ENCODE results near the gene BLOC1S1.
A peak's percentile ranks its signal among the peaks of the same experiment; 100 is the strongest.

Gene BLOC1S1

DNA sequence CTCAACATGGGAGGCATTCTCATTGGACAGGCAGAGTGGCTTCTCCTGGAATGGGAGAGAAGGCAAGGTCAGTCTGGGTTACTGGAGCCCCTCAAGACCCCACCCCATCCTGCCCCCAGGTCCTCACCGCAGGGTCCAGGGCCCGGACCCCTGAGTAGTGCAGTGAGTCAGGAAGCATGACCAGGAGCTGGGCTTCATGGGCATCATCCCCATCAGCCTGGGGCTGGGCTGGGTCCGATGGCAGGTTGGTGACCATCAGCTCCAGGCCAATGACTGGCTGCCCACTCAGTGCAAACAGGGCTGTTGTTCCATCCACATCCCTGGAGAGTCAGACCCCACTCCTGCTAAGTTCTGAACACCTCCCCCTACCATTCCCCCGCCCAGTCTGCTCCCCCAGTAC lies 21.2 kb upstream of the BLOC1S1 start:
- no peak for DNase-seq (ENCODE audit: low read depth)

DNA sequence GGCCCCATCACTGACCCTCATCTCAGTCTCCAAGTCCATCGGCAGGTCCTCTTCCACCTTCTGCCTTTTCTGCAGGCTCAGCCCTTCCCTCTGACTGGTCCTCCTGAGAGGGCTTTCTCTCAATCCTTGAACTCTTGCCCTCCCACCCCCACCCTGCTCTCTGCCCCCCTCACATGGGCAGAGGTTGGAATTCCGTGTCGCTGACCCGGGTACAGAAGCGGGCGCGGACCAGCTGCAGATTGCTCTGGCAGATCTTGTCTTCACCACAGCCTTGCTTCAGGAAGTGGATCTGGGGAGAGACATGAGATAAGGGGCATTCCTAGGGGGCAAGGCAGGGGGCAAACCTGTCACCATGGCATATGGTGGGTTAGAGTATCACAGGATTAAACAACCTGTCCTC lies 20.5 kb upstream of the BLOC1S1 start:
- no peak for DNase-seq (ENCODE audit: low read depth)

DNA sequence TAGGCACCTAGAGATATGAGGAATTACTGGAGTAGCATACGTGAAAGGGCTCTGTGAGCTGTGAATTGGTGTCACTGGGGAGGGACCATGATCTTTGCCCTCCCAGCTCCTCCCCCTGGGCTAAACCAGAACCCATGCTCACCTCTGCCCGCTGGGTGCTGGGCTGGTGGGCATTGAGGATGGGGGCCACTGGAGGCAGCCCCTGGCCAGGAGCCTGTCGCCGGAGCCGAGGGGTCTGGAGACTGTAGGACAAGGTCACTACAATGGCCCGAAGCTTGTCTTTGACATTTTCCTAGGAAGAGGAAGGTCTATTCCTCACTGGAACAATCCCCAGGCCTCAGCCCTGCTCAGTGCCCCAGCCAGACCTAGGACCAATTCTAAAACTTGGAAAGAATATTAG lies 19.7 kb upstream of the BLOC1S1 start:
- no peak for DNase-seq (ENCODE audit: low read depth)

DNA sequence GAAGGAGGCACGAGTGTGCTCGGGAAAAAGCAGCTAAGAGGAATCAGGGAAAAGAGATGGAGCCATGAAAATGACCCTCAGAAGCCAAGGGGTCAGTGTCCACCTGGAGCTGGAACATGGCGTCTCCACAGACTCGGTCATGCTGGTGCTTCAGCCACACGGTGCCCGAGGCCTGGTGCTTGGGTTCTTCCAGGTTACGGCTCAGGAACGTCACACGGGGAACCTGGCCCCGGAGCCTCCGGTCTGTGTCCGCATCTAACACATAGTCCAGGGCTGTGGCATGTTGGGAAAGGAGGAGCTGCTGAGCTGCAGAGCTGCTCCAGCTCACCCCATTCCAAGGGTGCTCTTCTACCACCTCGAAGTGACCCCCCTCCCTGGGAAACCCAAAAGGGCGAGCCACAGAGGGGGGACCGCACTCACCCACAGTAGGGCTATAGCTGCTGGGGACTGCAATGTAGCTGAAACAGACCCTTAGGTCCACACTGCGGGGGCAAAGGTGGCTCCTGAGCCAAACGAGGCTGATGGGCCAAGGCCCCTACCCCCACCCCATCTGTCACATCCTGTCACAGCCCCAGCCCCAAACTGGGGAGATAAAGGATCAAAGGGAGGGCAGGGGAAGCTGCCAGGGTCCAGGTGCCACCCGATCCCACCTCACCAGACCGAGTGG lies 18.9 kb upstream of the BLOC1S1 start:
- DNase-seq (ENCODE audit: low read depth): no peak

DNA sequence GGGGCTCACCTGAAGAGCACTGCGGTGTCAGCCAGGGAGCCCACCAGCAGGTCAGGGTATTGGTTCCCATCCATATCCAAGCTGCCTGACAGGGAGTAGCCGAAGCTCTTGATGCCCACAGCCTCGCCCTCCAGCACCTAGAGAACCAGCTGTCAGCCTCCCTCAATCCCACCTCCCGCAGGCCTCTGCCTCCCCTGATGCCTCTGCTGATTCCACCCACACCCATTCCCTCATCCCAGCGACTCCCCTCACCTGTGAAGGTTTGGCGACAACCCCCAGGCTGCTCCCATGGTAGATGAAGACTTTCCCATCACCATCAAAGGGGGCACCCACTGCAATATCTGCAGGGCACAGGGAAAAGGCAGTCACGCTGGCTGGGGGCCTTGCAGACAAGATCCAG lies 18.2 kb upstream of the BLOC1S1 start:
- DNase-seq (ENCODE audit: low read depth): no peak

DNA sequence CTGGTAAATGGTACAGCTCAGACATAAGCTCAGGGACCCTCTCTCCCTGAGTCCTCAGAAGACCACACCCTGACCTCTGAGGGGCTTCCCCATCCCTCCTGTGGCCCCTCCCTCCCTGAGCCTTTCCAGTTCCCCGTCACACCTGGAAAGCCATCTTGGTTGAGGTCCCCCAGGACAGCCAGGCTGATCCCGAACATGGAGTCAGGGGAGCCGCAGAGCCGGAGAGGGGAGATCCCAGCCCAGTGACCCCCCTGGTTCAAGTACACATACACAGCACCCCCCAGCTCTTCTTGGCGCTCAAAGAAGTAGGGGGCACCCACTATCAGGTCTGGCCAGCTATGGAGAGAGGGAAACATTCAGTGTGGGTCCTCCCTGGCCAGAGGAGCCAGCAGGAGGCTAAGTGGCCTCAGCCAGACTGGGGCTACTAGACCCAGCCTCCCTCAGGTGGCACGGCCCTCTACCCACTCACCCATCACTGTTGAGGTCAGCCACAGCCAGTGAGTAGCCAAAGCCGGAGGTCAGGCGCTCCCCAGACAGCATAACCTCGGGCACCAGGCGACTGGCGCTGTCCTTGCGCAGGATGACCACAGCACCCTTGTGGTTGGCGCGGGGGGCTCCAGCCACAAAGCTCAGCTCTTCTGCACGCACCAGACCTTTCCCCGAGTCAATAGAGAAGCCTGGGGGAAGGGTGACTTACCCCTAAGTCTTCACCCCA lies 17.4 kb upstream of the BLOC1S1 start:
- DNase-seq (ENCODE audit: low read depth): no peak

DNA sequence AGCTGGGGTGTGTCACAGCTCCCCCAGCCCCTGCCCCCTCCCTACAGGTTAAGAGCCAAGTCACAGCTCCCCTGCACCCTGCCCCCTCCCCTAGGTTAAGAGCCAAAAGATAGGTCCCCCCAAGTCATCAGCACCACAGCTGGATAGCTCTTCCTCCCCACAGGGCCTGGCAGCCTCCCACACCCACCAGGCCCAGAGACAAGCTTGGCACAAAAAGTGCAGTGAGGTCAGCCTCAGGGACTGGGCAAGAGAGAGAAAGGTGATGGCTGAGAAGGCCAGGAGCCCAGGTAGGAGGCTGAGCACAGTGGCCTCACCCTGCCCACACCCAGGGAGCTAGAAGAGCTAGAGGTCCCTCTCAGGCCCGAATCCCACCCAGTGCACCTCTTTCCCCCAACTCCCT lies 16.9 kb upstream of the BLOC1S1 start:
- no peak for DNase-seq (ENCODE audit: low read depth)

DNA sequence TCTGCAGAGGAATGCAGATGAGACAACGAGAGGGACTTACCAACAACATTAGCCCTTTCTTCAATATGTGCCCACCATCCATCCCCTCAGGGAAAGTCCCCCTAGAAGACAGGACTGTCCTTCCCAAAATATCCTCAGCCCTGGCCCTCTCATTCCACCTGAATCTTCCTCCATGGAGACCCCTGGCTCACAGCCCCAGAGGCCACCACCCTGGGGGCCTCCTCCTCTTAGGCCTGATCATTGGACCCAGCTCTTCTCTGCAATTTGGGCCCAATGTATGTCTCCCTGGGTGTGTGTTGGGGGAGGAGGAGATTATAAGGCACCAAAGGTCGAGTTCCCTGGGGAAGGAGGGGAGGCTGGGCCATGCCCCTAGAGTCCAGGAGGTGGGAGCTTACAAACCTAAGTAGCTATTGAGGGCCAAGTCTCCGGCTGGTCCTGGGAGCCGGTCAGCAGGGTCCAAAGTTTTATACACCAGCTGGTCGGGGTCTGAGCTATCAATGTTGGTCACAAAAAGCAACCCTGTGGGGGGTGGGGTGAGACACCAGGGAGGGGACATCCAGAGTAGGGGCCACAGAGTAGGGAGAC lies 16.3 kb upstream of the BLOC1S1 start:
- DNase-seq (ENCODE audit: low read depth): no peak

DNA sequence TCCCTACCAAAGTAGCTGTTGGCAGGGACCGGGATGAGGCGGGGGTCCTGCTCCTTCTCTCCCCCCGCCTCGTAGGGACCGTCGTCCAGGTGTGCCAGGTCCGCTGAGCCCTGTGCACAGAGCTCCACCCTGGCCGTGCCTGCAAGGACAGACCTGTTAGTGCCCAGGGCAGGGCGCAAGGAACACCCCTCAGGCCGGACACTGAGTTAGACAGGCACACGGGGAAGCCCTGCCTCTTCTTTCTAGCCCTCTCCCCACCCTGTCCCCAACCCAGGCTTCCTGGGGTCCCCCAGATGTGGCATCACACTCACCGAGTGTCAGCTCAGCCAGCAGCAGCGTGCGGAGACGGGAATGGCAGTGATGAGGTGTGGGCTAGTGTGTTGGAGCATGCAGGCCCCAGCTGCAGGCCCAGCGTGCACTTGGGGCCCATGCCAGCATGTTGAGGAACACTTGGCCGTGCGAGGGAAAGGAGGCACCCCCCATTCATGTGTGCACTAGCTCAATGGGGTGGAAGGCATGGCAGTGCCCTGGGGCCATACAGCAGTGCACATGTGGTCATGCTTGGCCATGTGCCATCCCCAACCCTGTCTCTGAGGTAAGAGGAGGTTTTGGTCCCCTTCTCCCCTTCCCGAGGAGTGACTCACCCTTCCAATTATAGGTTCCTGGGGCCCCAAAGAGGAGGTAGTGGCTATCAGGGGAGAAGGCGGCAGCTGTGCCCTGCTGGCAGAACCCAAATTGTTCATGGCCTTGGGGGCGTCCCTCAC lies 15.4 kb upstream of the BLOC1S1 start:
- DNase-seq (ENCODE audit: low read depth): peak; percentile 41

DNA sequence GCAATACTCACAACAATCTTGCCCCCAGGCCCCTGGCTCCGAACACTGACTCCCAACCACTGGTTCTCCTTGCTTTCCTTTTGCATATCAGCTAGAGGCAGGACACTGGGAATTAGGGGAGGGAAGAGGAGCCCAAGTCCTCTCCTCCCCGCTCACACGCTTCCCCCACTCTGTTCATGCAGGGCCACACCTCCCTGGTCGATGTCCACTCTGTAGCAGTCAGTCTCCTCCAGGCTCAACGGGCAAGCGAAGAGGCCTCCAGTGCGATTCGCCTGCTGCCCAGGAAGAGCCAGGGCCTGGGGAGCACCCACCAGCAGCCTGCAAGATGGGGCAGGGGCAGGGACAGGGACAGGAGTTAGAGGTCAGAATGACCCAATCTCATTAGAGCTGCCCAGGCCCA lies 13.0 kb upstream of the BLOC1S1 start:
- no peak for DNase-seq (ENCODE audit: low read depth)

DNA sequence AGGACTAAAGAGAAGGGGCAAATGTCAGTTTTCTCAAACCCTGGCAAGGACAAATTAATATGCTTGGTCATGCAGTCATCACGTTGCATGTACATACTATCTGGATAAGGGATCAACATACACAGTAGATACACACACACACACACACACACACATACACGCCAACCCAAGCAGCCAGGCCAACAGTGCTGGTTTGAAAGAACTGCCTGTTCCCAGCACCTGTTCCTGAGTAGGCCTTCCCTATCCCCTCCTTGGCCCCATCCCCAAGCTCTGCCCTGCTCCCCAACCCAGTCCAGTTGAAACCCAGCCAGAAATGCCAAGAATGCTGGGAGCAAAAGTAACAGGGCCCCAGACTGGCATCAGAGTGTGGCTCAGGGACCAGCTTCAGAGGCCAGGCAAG lies 12.6 kb upstream of the BLOC1S1 start:
- peak; percentile 50 for DNase-seq (ENCODE audit: low read depth)

DNA sequence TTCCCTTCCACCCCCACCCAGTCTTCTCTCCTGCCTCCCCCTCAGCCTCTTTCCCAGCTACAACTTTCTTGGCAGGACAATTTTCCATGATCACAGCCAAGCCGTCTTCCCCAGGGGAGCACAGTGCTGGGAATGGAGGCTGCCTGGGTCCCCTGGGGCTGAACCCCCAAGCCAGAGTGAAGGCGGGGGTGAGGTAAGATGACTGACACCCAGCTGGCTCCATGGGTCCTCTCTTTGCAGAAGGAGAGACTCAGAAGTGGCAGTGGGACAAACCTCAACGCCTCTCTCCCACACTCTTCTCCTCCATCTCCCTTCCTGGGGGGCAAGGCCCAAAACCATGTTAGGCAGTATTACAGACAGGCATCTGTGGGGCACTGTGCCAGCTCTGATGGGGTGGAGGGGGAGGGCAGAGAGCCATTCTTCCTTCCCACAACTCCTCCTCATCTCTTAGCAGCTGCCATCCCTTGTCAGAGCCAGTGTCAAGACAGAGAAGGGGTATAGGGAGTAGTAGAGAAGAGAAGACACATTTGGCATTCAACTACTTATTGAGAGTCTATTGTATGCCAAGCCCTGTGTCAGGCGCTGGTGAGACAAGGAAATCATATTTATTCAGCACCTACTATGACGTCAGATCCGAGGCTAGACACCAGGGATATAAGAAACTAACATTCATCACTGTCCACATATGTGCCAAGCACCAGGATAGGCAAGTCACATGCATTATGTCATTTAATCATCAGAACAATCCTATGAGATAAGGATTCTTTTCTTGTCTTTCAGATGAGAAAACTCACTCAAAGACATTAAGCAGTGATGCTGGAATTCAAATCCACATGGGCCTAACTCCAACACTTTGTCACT lies 11.7 kb upstream of the BLOC1S1 start:
- peak; percentile 50 for DNase-seq (ENCODE audit: low read depth)

DNA sequence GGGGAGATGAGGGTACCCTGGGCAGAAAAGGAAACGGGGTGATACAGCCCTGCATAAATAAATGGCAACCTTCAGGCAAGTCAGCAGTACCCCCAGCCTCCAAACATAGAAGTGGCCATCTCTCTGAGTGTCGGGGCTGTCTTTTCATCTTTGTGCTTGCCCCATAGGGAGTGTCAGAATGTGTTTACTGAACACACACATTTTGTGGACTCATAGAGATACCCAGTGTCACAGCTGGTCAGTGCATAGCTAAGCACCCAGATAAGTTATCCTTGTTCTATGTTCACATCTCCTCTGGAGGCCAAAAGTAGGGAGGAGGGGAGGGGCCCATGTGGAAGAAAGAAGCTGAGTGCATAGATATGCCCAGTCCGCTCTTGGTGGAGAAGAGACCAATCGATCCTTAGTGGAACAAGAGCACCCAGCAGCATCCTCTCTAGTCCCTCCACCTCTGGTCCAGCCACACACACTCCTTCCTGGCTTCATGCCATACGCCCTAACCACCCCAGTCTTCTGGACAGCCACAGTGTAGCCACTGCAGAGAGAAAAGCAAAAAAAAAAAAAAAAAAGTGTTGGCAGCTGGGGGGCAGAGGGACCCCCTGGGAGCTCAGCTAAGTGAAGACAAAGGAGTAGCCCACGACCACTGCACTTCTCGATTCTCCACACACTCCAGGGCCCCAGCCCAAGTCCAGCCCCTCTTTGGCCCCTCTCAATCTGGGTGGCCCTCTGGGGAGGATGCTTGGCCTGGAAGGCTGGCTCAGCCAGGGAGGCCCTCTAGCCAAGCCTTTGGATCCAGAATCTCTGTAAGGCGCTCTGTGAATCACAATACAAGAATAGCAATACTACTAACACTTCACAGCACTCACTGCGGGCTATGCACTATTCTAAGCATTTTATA lies 10.8 kb upstream of the BLOC1S1 start:
- DNase-seq (ENCODE audit: low read depth): no peak

DNA sequence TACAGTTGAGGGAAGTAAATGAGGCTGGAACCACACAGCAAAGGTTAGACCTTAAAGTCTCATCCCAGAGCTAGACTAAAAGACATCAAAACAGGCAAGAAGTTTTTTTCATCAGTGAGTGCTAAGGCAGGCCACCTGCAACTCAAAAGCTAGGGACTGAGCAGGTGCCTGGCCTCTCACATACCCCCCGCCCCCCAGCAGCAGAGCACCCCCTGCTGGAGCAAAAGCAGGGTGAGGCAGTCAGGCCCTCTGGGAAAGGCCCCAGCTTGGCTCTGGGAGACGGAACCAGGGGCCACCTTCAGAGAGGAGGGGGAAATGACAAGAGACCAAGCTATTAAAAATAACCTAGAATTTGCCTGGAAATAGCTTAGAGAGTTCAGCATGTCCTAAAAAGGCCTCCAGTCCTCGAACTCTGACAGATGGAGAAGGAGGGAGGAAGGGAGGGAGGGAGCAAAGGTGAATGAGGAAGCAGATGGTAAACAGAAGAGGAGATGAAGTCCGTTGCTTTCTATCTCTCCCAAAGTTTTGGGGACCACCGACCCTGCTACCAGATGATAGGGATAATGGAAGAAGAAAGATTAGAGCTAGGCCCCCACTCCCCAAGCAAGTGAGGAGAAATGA lies 10.0 kb upstream of the BLOC1S1 start:
- DNase-seq (ENCODE audit: low read depth): no peak

DNA sequence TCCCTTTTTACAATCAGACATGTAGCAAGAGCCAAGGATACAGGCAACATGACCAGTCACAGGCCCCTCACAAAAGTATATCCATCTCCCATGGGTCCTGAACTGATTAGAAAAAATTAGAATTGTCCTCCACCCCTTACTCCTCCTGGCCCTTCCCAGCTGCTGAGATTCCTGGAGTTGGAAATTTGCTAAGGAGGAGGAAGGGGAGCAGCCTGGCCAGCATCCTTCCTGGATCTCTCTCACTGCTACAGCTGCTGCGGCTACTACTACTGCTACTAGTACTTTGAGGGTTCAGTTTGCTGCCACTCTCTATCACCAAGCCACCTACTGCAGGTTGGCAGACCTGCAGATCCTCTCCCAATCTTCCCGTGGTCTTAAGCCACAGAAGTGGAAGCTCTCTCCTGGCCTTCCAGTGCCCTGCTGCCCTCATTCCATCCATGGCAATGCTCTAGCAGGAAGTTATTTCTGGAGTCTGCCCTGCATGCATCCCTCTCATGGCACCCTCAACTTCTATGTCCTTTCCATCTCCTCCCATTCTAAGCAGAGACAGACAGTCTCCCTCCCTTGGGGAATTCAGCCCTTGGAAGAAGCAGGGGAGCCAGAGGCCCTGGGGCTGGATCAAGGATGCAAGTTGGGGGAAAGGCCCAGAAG lies 9.2 kb upstream of the BLOC1S1 start:
- DNase-seq (ENCODE audit: low read depth): no peak

DNA sequence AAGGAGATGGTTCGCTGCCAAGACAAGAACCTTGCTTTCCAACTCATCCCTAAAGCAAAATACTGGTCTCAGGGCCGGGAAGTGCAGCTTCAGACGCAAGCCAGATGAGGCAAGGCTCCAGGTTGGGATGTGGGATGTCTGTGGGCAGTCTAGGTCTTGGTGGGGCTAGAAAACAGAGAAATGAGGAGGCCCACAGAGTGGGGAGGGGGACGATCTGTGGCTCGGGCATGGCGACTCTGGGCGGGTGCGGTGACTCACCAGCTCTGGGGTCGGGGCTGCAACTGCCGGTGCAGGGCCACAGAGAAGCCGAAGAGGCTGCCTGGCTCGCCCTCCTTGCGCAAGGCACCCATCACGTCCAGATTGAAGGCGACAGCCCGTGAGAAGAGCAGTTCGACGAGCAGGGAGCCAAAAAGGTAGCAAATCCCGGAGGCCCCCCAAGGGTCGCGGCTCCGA lies 8.6 kb upstream of the BLOC1S1 start:
- DNase-seq (ENCODE audit: low read depth): no peak

DNA sequence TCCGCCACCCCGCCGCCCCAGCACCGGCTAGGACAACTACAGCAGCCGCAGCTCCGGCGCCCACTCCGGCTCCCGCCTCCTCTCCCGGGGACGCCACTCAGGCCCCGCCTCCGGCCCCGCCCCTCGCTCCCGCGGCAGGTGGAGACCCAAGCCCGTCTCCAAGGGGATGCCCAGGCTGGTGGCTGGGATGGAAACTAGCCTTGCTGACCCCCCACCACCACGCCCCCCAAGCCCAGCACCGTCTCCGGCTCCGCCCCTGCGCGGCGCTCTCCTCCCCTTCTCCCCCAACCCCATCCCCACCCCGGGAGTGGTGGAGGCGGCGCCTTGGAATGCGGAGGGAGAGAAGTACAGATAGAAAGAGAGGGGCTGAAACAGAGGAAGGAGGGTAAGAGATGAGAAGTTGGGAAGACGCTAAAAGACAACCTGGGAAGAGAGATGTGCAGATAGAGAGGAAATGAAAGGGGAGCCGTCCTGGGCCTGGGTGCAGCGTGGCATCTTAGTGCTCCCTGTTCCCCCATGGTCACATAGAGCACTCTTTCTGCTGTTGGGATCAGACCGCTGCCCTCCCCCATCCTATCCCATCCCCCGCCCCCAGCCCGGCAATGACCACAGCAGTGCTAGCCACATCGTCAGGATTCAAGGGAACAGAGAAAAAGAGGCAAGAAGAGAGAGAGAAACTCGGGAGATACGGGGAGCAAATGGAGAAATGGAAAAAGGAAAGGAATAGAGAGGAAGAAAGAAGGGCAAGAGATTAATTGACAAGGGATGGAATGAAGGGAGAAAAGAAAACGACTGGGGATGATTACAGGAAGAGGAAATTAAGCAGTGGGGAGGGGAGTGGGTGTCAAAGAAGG lies 7.8 kb upstream of the BLOC1S1 start, which contains the start of gene ITGA7:
TSS of gene ITGA7 (minus strand) at position 64 of the 854 bp plus-strand sequence. CDS start 222 bp downstream, outside the sequence.
- no peak for DNase-seq (ENCODE audit: low read depth)

DNA sequence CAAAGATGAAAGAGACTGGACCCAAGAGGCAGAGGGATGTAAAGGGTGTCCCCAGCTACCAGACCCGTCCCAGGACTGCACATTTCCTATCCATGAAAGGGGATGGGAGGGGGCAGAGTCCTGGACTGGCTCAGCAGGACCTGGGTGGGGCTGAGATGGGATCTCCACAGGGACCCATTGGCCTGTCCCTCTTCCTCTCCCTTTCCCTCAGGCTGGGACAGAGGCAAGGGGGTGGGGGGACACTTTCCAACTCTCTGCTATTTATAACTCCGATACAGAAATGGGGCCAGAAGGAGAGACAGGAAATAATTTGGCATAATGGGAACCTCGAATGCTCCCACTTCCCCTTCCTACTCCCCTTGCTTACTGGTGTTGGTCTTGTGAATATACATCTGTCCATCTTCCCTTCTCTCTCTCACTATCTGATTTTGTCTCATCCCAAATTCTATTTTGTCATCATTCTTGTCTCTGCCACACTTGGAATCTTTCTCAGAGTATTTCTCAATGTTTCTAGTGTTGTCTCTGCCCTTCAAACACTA lies 7.1 kb upstream of the BLOC1S1 start:
- no peak for DNase-seq (ENCODE audit: low read depth)
